Calu3 (cell line): ENCODE measurements around the gene ZBTB8A. TPM values are rescaled to one million over a fixed set of nuclear protein-coding genes. Genes with fewer than 3 reads are reported as not detected.

ENCODE experiments used
- BruUV-seq: library from RNA; stranded (reverse); fragments of 400-500 nt; replicated peaks from 2 replicates; lab custom pipeline; 2021; lab: Mats Ljungman, UMichigan
- CTCF ChIA-PET: fragments of 300-600 bp; sonication (Branson Sonifier 250); formaldehyde crosslinking; loops from one replicate; lab custom pipeline; 2022; ENCODE audit warnings: antibody characterized with exemption; lab: Charles Lee
- DNase-seq: peaks from one replicate; pipeline ENCODE4 v3.0.0; 2022
- H3K27ac Mint-ChIP-seq: one replicate; pipeline ENCODE4 v1.8.0; 2022; ENCODE audit warnings: mixed read lengths; ENCODE audit not compliant: unreplicated experiment
- H3K27me3 Mint-ChIP-seq: one replicate; pipeline ENCODE4 v1.8.0; 2022; ENCODE audit warnings: mixed read lengths; ENCODE audit not compliant: unreplicated experiment
- H3K36me3 Mint-ChIP-seq: one replicate; pipeline ENCODE4 v1.8.0; 2022; ENCODE audit warnings: mild to moderate bottlenecking, moderate library complexity, mixed read lengths; ENCODE audit not compliant: insufficient read depth, unreplicated experiment
- H3K4me1 Mint-ChIP-seq: one replicate; pipeline ENCODE4 v1.8.0; 2022; ENCODE audit warnings: mild to moderate bottlenecking, low read depth, mixed read lengths; ENCODE audit not compliant: unreplicated experiment
- H3K4me3 Mint-ChIP-seq: one replicate; pipeline ENCODE4 v1.8.0; 2022; ENCODE audit warnings: mild to moderate bottlenecking, low read depth, moderate library complexity, mixed read lengths; ENCODE audit not compliant: unreplicated experiment
- H3K9me3 Mint-ChIP-seq: one replicate; pipeline ENCODE4 v1.8.0; 2022; ENCODE audit warnings: low read depth, mixed read lengths; ENCODE audit not compliant: unreplicated experiment
- CTCF ChIP-seq: fragments of 200-600 bp; IDR thresholded peaks from one replicate; pipeline ENCODE4 v1.8.0; 2022; ENCODE audit warnings: antibody characterized with exemption; ENCODE audit not compliant: unreplicated experiment
- intact Hi-C: fragments of 100-400 bp; cut with micrococcal nuclease; formaldehyde crosslinking; loops from one replicate; pipeline ENCODE4 v1.10.0; 2022; ENCODE audit not compliant: unreplicated experiment
- total RNA-seq: library from RNA; stranded (reverse); gene quantifications from 2 replicates; pipeline ENCODE4 v1.2.3, GENCODE V29; 2022

Gene ZBTB8A
- total RNA-seq, 1 experiment from 2014 or later: 4.7 TPM

GRCh38 chr1:32612189-32612881, 73.1 kb downstream of the ZBTB8A start:
- no peaks in the 10 kb centered on the region for H3K9me3 Mint-ChIP-seq
- peak overlapping the region; percentile 69 for H3K4me3 Mint-ChIP-seq
- no peaks in the 10 kb centered on the region for H3K27me3 Mint-ChIP-seq
- CTCF ChIA-PET: interaction anchor here (0.6 kb wide), 1 partner anchor 499 kb away, joined by 3 read pairs; no protein-coding TSS in a partner anchor
- peak; percentile 15 for TF ChIP-seq CTCF
- H3K36me3 Mint-ChIP-seq: peaks cover 17% of the 10 kb centered on the region
- peak; percentile 93 for DNase-seq
- TSS peak; percentile 70 for BruUV-seq
- peaks cover 9% of the 10 kb centered on the region for H3K4me1 Mint-ChIP-seq
- intact Hi-C loops: loop anchor here (10.0 kb wide), 1 partner anchor 88 kb away; no protein-coding TSS in a partner anchor
- peak overlapping the region; percentile 86 for H3K27ac Mint-ChIP-seq

GRCh38 chr1:32613472-32613871, 74.2 kb downstream of the ZBTB8A start:
- no peaks in the 10 kb centered on the region for H3K9me3 Mint-ChIP-seq
- no peak overlapping the region for H3K27ac Mint-ChIP-seq
- H3K4me1 Mint-ChIP-seq: peaks cover 9% of the 10 kb centered on the region
- CTCF ChIA-PET: interaction anchor here (0.5 kb wide), 1 partner anchor 211 kb away, joined by 3 read pairs; no protein-coding TSS in a partner anchor
- H3K4me3 Mint-ChIP-seq: peak overlapping the region; percentile 39
- DNase-seq: no peak
- H3K27me3 Mint-ChIP-seq: no peaks in the 10 kb centered on the region
- intact Hi-C loops: loop anchor here (10.0 kb wide), 1 partner anchor 89 kb away; no protein-coding TSS in a partner anchor
- TF ChIP-seq CTCF: no peak
- peaks cover 17% of the 10 kb centered on the region for H3K36me3 Mint-ChIP-seq
- BruUV-seq: no TSS peak

GRCh38 chr1:32618673-32619221, 79.5 kb downstream of the ZBTB8A start:
- H3K36me3 Mint-ChIP-seq: peaks cover 6% of the 10 kb centered on the region
- TF ChIP-seq CTCF: no peak
- CTCF ChIA-PET: interaction anchor here (2.2 kb wide), 1 partner anchor 98 kb away, joined by 9 read pairs; no protein-coding TSS in a partner anchor
- DNase-seq: no peak
- H3K9me3 Mint-ChIP-seq: no peaks in the 10 kb centered on the region
- H3K27ac Mint-ChIP-seq: no peak overlapping the region
- intact Hi-C loops: loop anchor here (10.0 kb wide), 1 partner anchor 94 kb away; no protein-coding TSS in a partner anchor
- H3K4me3 Mint-ChIP-seq: no peak overlapping the region
- no peaks in the 10 kb centered on the region for H3K4me1 Mint-ChIP-seq
- BruUV-seq: no TSS peak
- no peaks in the 10 kb centered on the region for H3K27me3 Mint-ChIP-seq

GRCh38 chr1:32619701-32620485, 80.7 kb downstream of the ZBTB8A start:
- no peaks in the 10 kb centered on the region for H3K9me3 Mint-ChIP-seq
- no peaks in the 10 kb centered on the region for H3K27me3 Mint-ChIP-seq
- H3K36me3 Mint-ChIP-seq: peaks cover 10% of the 10 kb centered on the region
- no peak for DNase-seq
- CTCF ChIA-PET: interaction anchor here (1.1 to 2.2 kb wide), 2 partner anchors 99 to 172 kb away, joined by 3 to 9 read pairs; no protein-coding TSS in a partner anchor
- TF ChIP-seq CTCF: no peak
- no TSS peak for BruUV-seq
- H3K4me1 Mint-ChIP-seq: no peaks in the 10 kb centered on the region
- H3K4me3 Mint-ChIP-seq: no peak overlapping the region
- intact Hi-C loops: loop anchor here (2.0 to 10.0 kb wide), 2 partner anchors 95 to 171 kb away; no protein-coding TSS in a partner anchor
- no peak overlapping the region for H3K27ac Mint-ChIP-seq
